Panc1 (cell line): ENCODE data around the gene WBP1L.

Experiments
- CTCF ChIP-seq: fragments of 450-650 bp; IDR thresholded peaks from 2 replicates; pipeline ENCODE4 v1.5.1; 2017; ENCODE audit warnings: mild to moderate bottlenecking
- POLR2AphosphoS5 ChIP-seq: IDR thresholded peaks from 2 replicates; pipeline ENCODE4 v1.6.1; 2012; ENCODE audit warnings: mild to moderate bottlenecking, low read depth, low read length, moderate library complexity
- REST ChIP-seq, 2 experiments: IDR thresholded peaks; 2 replicates each; pipeline ENCODE4 v1.6.1; 2011 to 2012; ENCODE audit warnings: low read depth in 2 of 2, control low read depth in 1 of 2, low read length in 1 of 2, mild to moderate bottlenecking in 1 of 2, moderate library complexity in 1 of 2; ENCODE audit not compliant: insufficient read depth in 1 of 2
- SIN3A ChIP-seq: IDR thresholded peaks from 2 replicates; pipeline ENCODE4 v1.6.1; 2012; ENCODE audit warnings: low read depth, mild to moderate bottlenecking, low read length, moderate library complexity, borderline replicate concordance; ENCODE audit not compliant: insufficient read depth
- TCF7L2 ChIP-seq: IDR thresholded peaks from 2 replicates; pipeline ENCODE4 v1.6.1; 2011; ENCODE audit warnings: mild to moderate bottlenecking, low read depth, low read length, inconsistent platforms

DNA sequence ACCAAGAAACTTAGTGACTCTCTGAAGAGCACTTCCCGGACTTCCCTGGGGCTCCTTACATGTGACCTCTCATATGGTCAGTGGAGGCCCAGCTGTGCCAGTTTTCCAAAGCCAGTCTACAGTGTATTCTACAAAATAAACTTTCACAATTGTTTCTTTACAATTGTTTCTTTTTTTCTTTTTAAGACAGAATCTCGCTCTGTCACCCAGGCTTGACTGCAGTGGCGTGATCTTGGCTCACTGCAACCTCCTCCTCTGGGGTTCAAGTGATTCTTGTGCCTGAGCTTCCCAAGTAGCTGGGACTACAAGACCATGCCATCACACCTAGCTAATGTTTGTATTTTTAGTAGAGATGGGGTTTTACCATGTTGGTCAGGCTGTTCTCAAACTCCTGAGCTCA, 67.6 kb downstream of the WBP1L start:
- no peak for TF ChIP-seq REST (IDR thresholded peaks at IDR 0.05; ENCODE audit: insufficient read depth in 1 of 2, low read depth in 2 of 2, low read length in 1 of 2)
- TF ChIP-seq CTCF = no peak
- TF ChIP-seq POLR2AphosphoS5 = no peak
- TF ChIP-seq SIN3A = no peak
- TF ChIP-seq TCF7L2 = no peak
